HepG2 (cell line): ENCODE measurements around the gene EVI5. TPM values are rescaled to one million over a fixed set of nuclear protein-coding genes. Genes with fewer than 3 reads are reported as not detected.
A peak's percentile ranks its signal among the peaks of the same experiment; 100 is the strongest.

ENCODE experiments used
- ERF ChIP-seq: IDR thresholded peaks from 2 replicates; pipeline ENCODE4 v1.6.1; 2018; ENCODE audit warnings: missing biosample characterization, missing genetic modification reagents
- FOXP1 ChIP-seq, 2 experiments: fragments of 450-650 bp in 1 of 2; IDR thresholded peaks; 2 replicates each; pipeline ENCODE4 v1.6.1; 2017 to 2018; ENCODE audit warnings: antibody characterized with exemption in 1 of 2
- HNF4A ChIP-seq: sonication (generic); formaldehyde crosslinking; IDR thresholded peaks from 2 replicates; pipeline ENCODE4 v1.4.0; 2020; ENCODE audit warnings: missing genetic modification reagents
- MYC ChIP-seq: sonication (generic); formaldehyde crosslinking; IDR thresholded peaks from 2 replicates; pipeline ENCODE4 v1.9.0; 2021; ENCODE audit warnings: missing genetic modification reagents, borderline replicate concordance
- POGZ ChIP-seq: sonication (generic); formaldehyde crosslinking; IDR thresholded peaks from 2 replicates; pipeline ENCODE4 v1.4.0; 2020; ENCODE audit warnings: mild to moderate bottlenecking, missing genetic modification reagents
- RXRB ChIP-seq: IDR thresholded peaks from 2 replicates; pipeline ENCODE4 v1.6.1; 2016; ENCODE audit warnings: borderline replicate concordance, missing genetic modification reagents, missing compliant biosample characterization
- SOX5 ChIP-seq: IDR thresholded peaks from 2 replicates; pipeline ENCODE4 v1.6.1; 2016; ENCODE audit warnings: borderline replicate concordance
- TEAD3 ChIP-seq: optimal IDR thresholded peaks from 2 replicates; pipeline ENCODE3; 2016; ENCODE audit warnings: borderline replicate concordance
- THAP11 ChIP-seq: IDR thresholded peaks from 2 replicates; pipeline ENCODE4 v1.6.1; 2016; ENCODE audit warnings: missing biosample characterization, missing genetic modification reagents
- YY1 ChIP-seq: IDR thresholded peaks from 2 replicates; pipeline ENCODE4 v1.6.1; 2011; ENCODE audit warnings: low read length, low read depth, moderate library complexity, mild to moderate bottlenecking; ENCODE audit not compliant: insufficient read depth, insufficient replicate concordance
- ZNF644 ChIP-seq: IDR thresholded peaks from 2 replicates; pipeline ENCODE4 v1.6.1; 2016; ENCODE audit warnings: low read depth
- polyA plus RNA-seq, 8 experiments: library from polyadenylated mRNA; depleted of rRNA in 3 of 8; stranded (reverse) in 7 of 8; unstranded in 1 of 8; fragments of >200 nt; fragmentation: Illumina TruSeq in 4 of 8; extraction: Trizol in 4 of 8; gene quantifications; 2 replicates each; pipeline versions ENCODE4 v1.2.1 to v1.2.3, GENCODE V29; 2011 to 2016; ENCODE audit warnings: low read depth in 4 of 8, missing spikeins in 1 of 8, mixed read lengths in 1 of 8; ENCODE audit not compliant: insufficient read depth in 1 of 8
- total RNA-seq, 5 experiments: library from RNA; depleted of rRNA; stranded (reverse); fragments of >200 nt; fragmentation: Illumina TruSeq; extraction: Trizol; gene quantifications; 2 replicates each; pipeline ENCODE4 v1.2.3, GENCODE V29; 2016; ENCODE audit warnings: low read depth in 1 of 5
- TF ChIP-seq, protein P1 (sequence below): sonication (generic); formaldehyde crosslinking; IDR thresholded peaks from 2 replicates; pipeline ENCODE4 v1.4.0; 2020; ENCODE audit warnings: mild to moderate bottlenecking, missing genetic modification reagents, borderline replicate concordance
- TF ChIP-seq, protein P2 (sequence below): sonication (generic); formaldehyde crosslinking; IDR thresholded peaks from 2 replicates; pipeline ENCODE4 v1.5.0; 2020; ENCODE audit warnings: mild to moderate bottlenecking, missing genetic modification reagents
- TF ChIP-seq, protein P3 (sequence below), 2 experiments: sonication (generic) in 1 of 2; formaldehyde crosslinking in 1 of 2; IDR thresholded peaks; 2 replicates each; pipeline versions ENCODE4 v1.4.0 to v1.6.1; 2018 to 2020; ENCODE audit warnings: missing genetic modification reagents in 2 of 2, borderline replicate concordance in 1 of 2, low read depth in 1 of 2, mild to moderate bottlenecking in 1 of 2, missing biosample characterization in 1 of 2
- TF ChIP-seq, protein P4 (sequence below): sonication (generic); formaldehyde crosslinking; IDR thresholded peaks from 2 replicates; pipeline ENCODE4 v1.4.0; 2020; ENCODE audit warnings: missing genetic modification reagents
- TF ChIP-seq, protein P5 (sequence below): sonication (generic); formaldehyde crosslinking; conservative IDR thresholded peaks from 2 replicates; pipeline ENCODE4 v1.4.0; 2020; ENCODE audit warnings: missing genetic modification reagents
- TF ChIP-seq, protein P6 (sequence below): sonication (generic); formaldehyde crosslinking; IDR thresholded peaks from 2 replicates; pipeline ENCODE4 v1.4.0; 2020; ENCODE audit warnings: missing genetic modification reagents, mild to moderate bottlenecking, borderline replicate concordance

EVI5 gene
- total and polyA plus RNA-seq, 2 of the 13 experiments (the other 11 are each of a cell fraction or from before 2014, with no cell fraction given) = 4.0 to 12.6 TPM

DNA sequence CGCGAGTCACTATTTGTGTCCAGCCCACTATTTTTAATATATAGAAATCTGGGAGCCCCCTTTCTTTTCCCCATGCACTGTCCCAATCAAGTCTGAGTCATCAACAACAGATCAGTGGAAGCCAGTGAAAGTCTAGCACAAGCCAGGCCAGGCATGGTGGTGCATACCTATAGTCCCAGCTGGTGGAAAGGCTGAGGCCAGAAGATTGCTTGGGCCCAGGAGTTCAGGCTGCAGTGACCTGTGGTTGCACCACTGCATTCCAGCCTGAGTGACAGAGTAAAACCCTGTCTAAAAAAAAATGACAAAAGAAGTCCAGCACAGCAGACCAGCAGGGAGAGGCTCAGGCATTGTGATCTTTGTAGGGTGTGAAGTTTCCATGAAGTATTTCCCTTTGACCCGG, 38.0 kb upstream of the EVI5 start (continued):
- TF ChIP-seq, protein P1, sequence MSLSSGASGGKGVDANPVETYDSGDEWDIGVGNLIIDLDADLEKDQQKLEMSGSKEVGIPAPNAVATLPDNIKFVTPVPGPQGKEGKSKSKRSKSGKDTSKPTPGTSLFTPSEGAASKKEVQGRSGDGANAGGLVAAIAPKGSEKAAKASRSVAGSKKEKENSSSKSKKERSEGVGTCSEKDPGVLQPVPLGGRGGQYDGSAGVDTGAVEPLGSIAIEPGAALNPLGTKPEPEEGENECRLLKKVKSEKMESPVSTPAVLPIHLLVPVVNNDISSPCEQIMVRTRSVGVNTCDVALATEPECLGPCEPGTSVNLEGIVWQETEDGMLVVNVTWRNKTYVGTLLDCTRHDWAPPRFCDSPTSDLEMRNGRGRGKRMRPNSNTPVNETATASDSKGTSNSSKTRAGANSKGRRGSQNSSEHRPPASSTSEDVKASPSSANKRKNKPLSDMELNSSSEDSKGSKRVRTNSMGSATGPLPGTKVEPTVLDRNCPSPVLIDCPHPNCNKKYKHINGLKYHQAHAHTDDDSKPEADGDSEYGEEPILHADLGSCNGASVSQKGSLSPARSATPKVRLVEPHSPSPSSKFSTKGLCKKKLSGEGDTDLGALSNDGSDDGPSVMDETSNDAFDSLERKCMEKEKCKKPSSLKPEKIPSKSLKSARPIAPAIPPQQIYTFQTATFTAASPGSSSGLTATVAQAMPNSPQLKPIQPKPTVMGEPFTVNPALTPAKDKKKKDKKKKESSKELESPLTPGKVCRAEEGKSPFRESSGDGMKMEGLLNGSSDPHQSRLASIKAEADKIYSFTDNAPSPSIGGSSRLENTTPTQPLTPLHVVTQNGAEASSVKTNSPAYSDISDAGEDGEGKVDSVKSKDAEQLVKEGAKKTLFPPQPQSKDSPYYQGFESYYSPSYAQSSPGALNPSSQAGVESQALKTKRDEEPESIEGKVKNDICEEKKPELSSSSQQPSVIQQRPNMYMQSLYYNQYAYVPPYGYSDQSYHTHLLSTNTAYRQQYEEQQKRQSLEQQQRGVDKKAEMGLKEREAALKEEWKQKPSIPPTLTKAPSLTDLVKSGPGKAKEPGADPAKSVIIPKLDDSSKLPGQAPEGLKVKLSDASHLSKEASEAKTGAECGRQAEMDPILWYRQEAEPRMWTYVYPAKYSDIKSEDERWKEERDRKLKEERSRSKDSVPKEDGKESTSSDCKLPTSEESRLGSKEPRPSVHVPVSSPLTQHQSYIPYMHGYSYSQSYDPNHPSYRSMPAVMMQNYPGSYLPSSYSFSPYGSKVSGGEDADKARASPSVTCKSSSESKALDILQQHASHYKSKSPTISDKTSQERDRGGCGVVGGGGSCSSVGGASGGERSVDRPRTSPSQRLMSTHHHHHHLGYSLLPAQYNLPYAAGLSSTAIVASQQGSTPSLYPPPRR (CRISPR knock-in tag) = no peak
- TF ChIP-seq, protein P2, sequence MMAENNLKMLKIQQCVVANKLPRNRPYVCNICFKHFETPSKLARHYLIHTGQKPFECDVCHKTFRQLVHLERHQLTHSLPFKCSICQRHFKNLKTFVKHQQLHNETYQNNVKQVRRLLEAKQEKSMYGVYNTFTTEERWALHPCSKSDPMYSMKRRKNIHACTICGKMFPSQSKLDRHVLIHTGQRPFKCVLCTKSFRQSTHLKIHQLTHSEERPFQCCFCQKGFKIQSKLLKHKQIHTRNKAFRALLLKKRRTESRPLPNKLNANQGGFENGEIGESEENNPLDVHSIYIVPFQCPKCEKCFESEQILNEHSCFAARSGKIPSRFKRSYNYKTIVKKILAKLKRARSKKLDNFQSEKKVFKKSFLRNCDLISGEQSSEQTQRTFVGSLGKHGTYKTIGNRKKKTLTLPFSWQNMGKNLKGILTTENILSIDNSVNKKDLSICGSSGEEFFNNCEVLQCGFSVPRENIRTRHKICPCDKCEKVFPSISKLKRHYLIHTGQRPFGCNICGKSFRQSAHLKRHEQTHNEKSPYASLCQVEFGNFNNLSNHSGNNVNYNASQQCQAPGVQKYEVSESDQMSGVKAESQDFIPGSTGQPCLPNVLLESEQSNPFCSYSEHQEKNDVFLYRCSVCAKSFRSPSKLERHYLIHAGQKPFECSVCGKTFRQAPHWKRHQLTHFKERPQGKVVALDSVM (CRISPR knock-in tag) = 0 out of 2 replicates have a peak, but pooled peaks have one; percentile 31
- TF ChIP-seq ZNF644 (CRISPR knock-in tag) (peak; percentile 82), ERF (CRISPR knock-in tag) (0 out of 2 replicates have a peak, but pooled peaks have one; percentile 27), THAP11 (0 out of 2 replicates have a peak, but pooled peaks have one; percentile 26), HNF4A (CRISPR knock-in tag) (peak; percentile 54), RXRB (0 out of 2 replicates have a peak, but pooled peaks have one; percentile 28), TEAD3 (CRISPR knock-in tag) (peak; percentile 97), SOX5 (CRISPR knock-in tag) (peak; percentile 66; the same call in 1 of the 2 replicates), POGZ (CRISPR knock-in tag) (peak; percentile 40; the same call in 1 of the 2 replicates), YY1 (no peak), MYC (CRISPR knock-in tag) (0 out of 2 replicates have a peak, but pooled peaks have one; percentile 27), FOXP1 (IDR thresholded peaks at IDR 0.05) (no peak), FOXP1 (CRISPR knock-in tag; IDR thresholded peaks at IDR 0.05) (0 out of 2 replicates have a peak, but pooled peaks have one; percentile 13)
- TF ChIP-seq, protein P3, sequence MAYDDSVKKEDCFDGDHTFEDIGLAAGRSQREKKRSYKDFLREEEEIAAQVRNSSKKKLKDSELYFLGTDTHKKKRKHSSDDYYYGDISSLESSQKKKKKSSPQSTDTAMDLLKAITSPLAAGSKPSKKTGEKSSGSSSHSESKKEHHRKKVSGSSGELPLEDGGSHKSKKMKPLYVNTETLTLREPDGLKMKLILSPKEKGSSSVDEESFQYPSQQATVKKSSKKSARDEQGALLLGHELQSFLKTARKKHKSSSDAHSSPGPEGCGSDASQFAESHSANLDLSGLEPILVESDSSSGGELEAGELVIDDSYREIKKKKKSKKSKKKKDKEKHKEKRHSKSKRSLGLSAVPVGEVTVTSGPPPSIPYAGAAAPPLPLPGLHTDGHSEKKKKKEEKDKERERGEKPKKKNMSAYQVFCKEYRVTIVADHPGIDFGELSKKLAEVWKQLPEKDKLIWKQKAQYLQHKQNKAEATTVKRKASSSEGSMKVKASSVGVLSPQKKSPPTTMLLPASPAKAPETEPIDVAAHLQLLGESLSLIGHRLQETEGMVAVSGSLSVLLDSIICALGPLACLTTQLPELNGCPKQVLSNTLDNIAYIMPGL (CRISPR knock-in tag; IDR thresholded peaks at IDR 0.05; ENCODE audit: borderline replicate concordance in 1 of 2, low read depth in 1 of 2) = 0 out of 4 replicates have a peak, but pooled peaks of 1 of the 2 experiments have one; percentile 26
- TF ChIP-seq, protein P4, sequence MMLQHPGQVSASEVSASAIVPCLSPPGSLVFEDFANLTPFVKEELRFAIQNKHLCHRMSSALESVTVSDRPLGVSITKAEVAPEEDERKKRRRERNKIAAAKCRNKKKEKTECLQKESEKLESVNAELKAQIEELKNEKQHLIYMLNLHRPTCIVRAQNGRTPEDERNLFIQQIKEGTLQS (CRISPR knock-in tag) = 0 out of 2 replicates have a peak, but pooled peaks have one; percentile 33
- TF ChIP-seq, protein P5, sequence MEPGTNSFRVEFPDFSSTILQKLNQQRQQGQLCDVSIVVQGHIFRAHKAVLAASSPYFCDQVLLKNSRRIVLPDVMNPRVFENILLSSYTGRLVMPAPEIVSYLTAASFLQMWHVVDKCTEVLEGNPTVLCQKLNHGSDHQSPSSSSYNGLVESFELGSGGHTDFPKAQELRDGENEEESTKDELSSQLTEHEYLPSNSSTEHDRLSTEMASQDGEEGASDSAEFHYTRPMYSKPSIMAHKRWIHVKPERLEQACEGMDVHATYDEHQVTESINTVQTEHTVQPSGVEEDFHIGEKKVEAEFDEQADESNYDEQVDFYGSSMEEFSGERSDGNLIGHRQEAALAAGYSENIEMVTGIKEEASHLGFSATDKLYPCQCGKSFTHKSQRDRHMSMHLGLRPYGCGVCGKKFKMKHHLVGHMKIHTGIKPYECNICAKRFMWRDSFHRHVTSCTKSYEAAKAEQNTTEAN = 0 out of 2 replicates have a peak, but pooled peaks have one; percentile 33
- TF ChIP-seq, protein P6, sequence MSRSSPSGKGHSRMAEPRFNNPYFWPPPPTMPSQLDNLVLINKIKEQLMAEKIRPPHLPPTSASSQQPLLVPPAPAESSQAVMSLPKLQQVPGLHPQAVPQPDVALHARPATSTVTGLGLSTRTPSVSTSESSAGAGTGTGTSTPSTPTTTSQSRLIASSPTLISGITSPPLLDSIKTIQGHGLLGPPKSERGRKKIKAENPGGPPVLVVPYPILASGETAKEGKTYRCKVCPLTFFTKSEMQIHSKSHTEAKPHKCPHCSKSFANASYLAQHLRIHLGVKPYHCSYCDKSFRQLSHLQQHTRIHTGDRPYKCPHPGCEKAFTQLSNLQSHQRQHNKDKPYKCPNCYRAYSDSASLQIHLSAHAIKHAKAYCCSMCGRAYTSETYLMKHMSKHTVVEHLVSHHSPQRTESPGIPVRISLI (CRISPR knock-in tag) = peak; percentile 80; the same call in 1 of the 2 replicates
